ENCODE data around the gene ASCC1.
"Not testable (repeated sequence)": the region's sequence is repeated elsewhere in the genome, so short reads cannot be mapped to it uniquely, and the experiment has no call there.

Gene ASCC1

GRCh38 chr10:72126184-72126871 is 89.7 kb downstream of the ASCC1 start:
- no peak for DNase-seq (ENCODE audit: low read depth in 2 of 2)

- no peak for DNase-seq (ENCODE audit: low read depth in 2 of 2)
These were observed 91.1 kb downstream of the ASCC1 start for GRCh38 chr10:72124989-72125388.

- no peak for DNase-seq (ENCODE audit: low read depth in 2 of 2)
These were observed 91.7 kb downstream of the ASCC1 start for GRCh38 chr10:72124381-72124780.

GRCh38 chr10:72123616-72124015 is 92.5 kb downstream of the ASCC1 start:
- no peak for DNase-seq (ENCODE audit: low read depth in 2 of 2)

GRCh38 chr10:72122221-72122620 is 93.9 kb downstream of the ASCC1 start:
- no peak for DNase-seq (ENCODE audit: low read depth in 2 of 2)

GRCh38 chr10:72121389-72121788 is 94.7 kb downstream of the ASCC1 start:
- DNase-seq (ENCODE audit: low read depth in 2 of 2): no peak

GRCh38 chr10:72116372-72116771 is 99.7 kb downstream of the ASCC1 start:
- no peak for DNase-seq (ENCODE audit: low read depth in 2 of 2)

GRCh38 chr10:72114706-72115450 is 101.2 kb downstream of the ASCC1 start:
- DNase-seq (ENCODE audit: low read depth in 2 of 2): no peak

GRCh38 chr10:72110673-72111401 is 105.2 kb downstream of the ASCC1 start:
- DNase-seq (ENCODE audit: low read depth in 2 of 2): no peak

GRCh38 chr10:72109636-72110157 is 106.4 kb downstream of the ASCC1 start:
- DNase-seq (ENCODE audit: low read depth in 2 of 2): no peak

GRCh38 chr10:72108830-72109635 is 107.0 kb downstream of the ASCC1 start:
- no peak for DNase-seq (ENCODE audit: low read depth in 2 of 2)

- DNase-seq (ENCODE audit: low read depth in 2 of 2): not testable (repeated sequence)
These were observed 108.1 kb downstream of the ASCC1 start for GRCh38 chr10:72108004-72108370.

- DNase-seq (ENCODE audit: low read depth in 2 of 2): no peak
These were observed 108.6 kb downstream of the ASCC1 start for GRCh38 chr10:72107325-72108003.

GRCh38 chr10:72106896-72107295 is 109.2 kb downstream of the ASCC1 start:
- no peak for DNase-seq (ENCODE audit: low read depth in 2 of 2)

GRCh38 chr10:72106154-72106849 is 109.8 kb downstream of the ASCC1 start:
- no peak for DNase-seq (ENCODE audit: low read depth in 2 of 2)

- no peak for DNase-seq (ENCODE audit: low read depth in 2 of 2)
These were observed 110.4 kb downstream of the ASCC1 start for GRCh38 chr10:72105710-72106109.

GRCh38 chr10:72105098-72105475 is 111.0 kb downstream of the ASCC1 start:
- DNase-seq (ENCODE audit: low read depth in 2 of 2): no peak

- DNase-seq (ENCODE audit: low read depth in 2 of 2): no peak
These were observed 111.5 kb downstream of the ASCC1 start for GRCh38 chr10:72104472-72105097.

GRCh38 chr10:72099600-72099921 is 116.5 kb downstream of the ASCC1 start:
- no peak for DNase-seq (ENCODE audit: low read depth in 2 of 2)

All from stimulated activated CD8-positive, alpha-beta memory T cell treated with anti-CD3 and anti-CD28 coated beads, Interleukin-15, amount 100 ng/mL, for 4 hours (primary cell).